Measurements from ENCODE around the gene IFTAP.
"Not testable (repeated sequence)": the region's sequence is repeated elsewhere in the genome, so short reads cannot be mapped to it uniquely, and the experiment has no call there.

The IFTAP gene

GRCh38 chr11:36594316-36594989, at the start of gene IFTAP:
Gene IFTAP, plus strand, starts transcription at chr11:36594502. Its CDS starts 15,602 bp downstream, at chr11:36610104.
- DNase-seq: peak; percentile 94

- DNase-seq: no peak
These were observed 43.8 kb upstream of the IFTAP start for GRCh38 chr11:36550385-36551115.

- not testable (repeated sequence) for DNase-seq
These were observed 36.9 kb upstream of the IFTAP start for GRCh38 chr11:36557390-36557789.

- DNase-seq: no peak
These were observed 36.3 kb upstream of the IFTAP start for GRCh38 chr11:36557991-36558390.

- DNase-seq: peak; percentile 15
These were observed 35.5 kb upstream of the IFTAP start for GRCh38 chr11:36558571-36559413.

GRCh38 chr11:36564376-36565030, 29.8 kb upstream of the IFTAP start:
- DNase-seq: peak; percentile 89

GRCh38 chr11:36565031-36565610, 29.2 kb upstream of the IFTAP start:
- DNase-seq: peak; percentile 41

- DNase-seq: no peak
These were observed 27.8 kb upstream of the IFTAP start for GRCh38 chr11:36566407-36567053.

GRCh38 chr11:36567694-36568093, 26.6 kb upstream of the IFTAP start, which contains the start of gene RAG1:
Gene RAG1, plus strand, starts transcription at chr11:36568007. Its CDS starts 5,298 bp downstream, at chr11:36573305.
- DNase-seq: no peak

GRCh38 chr11:36569095-36569494, 25.2 kb upstream of the IFTAP start:
- DNase-seq: no peak

- no peak for DNase-seq
These were observed 19.8 kb upstream of the IFTAP start for GRCh38 chr11:36574486-36574885.

GRCh38 chr11:36577373-36577772, 16.9 kb upstream of the IFTAP start:
- no peak for DNase-seq

- no peak for DNase-seq
These were observed 16.4 kb upstream of the IFTAP start for GRCh38 chr11:36577859-36578258.

GRCh38 chr11:36578458-36578857, 15.8 kb upstream of the IFTAP start:
- DNase-seq: no peak

- no peak for DNase-seq
These were observed 12.8 kb upstream of the IFTAP start for GRCh38 chr11:36581536-36581935.

GRCh38 chr11:36583667-36584066, 10.6 kb upstream of the IFTAP start:
- no peak for DNase-seq

- DNase-seq: peak; percentile 65
These were observed 7.8 kb upstream of the IFTAP start for GRCh38 chr11:36586543-36586942.

- DNase-seq: no peak
These were observed 6.2 kb upstream of the IFTAP start for GRCh38 chr11:36588099-36588498.

GRCh38 chr11:36590513-36590912, 3.8 kb upstream of the IFTAP start:
- DNase-seq: no peak

GRCh38 chr11:36591433-36591832, 2.9 kb upstream of the IFTAP start:
- DNase-seq: no peak

- DNase-seq: no peak
These were observed 2.6 kb downstream of the IFTAP start for GRCh38 chr11:36596880-36597279.

GRCh38 chr11:36598051-36598450, 3.7 kb downstream of the IFTAP start, which contains the start of gene RAG2:
Gene RAG2, minus strand, starts transcription at chr11:36598236. Its CDS starts 4,068 bp downstream, at chr11:36594168.
- peak; percentile 25 for DNase-seq

Data from hematopoietic multipotent progenitor cell treated with erythropoietin and hydrocortisone succinate and interleukin-3 and kit ligand, for 4 days (in vitro differentiated cells).